Fibroblast of skin of left quadriceps (primary cell): ENCODE measurements around the gene QKI.

ENCODE experiments used
- DNase-seq, 2 experiments: peaks; one replicate each; pipeline ENCODE4 v3.0.0-alpha.2; 2013; ENCODE audit warnings: low read depth in 2 of 2

QKI gene

GRCh38 chr6:163486821-163487220 lies 72.3 kb downstream of the QKI start:
- no peak for DNase-seq

- no peak for DNase-seq
Observed at GRCh38 chr6:163487606-163488005, 73.1 kb downstream of the QKI start.

- DNase-seq = peak in 1 of 2 experiments; percentile 16
Observed at GRCh38 chr6:163489584-163489983, 75.1 kb downstream of the QKI start.

- no peak for DNase-seq
Observed at GRCh38 chr6:163490826-163491577, 76.5 kb downstream of the QKI start.

GRCh38 chr6:163491737-163492300 lies 77.3 kb downstream of the QKI start:
- DNase-seq = no peak

- peak in 1 of 2 experiments; percentile 4 for DNase-seq
Observed at GRCh38 chr6:163494279-163494727, 79.8 kb downstream of the QKI start.

GRCh38 chr6:163496205-163496604 lies 81.7 kb downstream of the QKI start:
- DNase-seq = no peak

- no peak for DNase-seq
Observed at GRCh38 chr6:163500105-163500504, 85.6 kb downstream of the QKI start.

- no peak for DNase-seq
Observed at GRCh38 chr6:163501026-163501425, 86.5 kb downstream of the QKI start.

- DNase-seq = no peak
Observed at GRCh38 chr6:163501439-163501838, 86.9 kb downstream of the QKI start.

GRCh38 chr6:163504984-163505640 lies 90.6 kb downstream of the QKI start:
- no peak for DNase-seq

- no peak for DNase-seq
Observed at GRCh38 chr6:163507965-163508364, 93.4 kb downstream of the QKI start.

- DNase-seq = no peak
Observed at GRCh38 chr6:163513003-163513402, 98.5 kb downstream of the QKI start.

GRCh38 chr6:163513570-163514166 lies 99.2 kb downstream of the QKI start:
- DNase-seq = no peak

GRCh38 chr6:163516908-163517307 lies 102.4 kb downstream of the QKI start:
- DNase-seq = no peak

GRCh38 chr6:163520956-163521355 lies 106.4 kb downstream of the QKI start:
- DNase-seq = no peak

- no peak for DNase-seq
Observed at GRCh38 chr6:163522033-163522432, 107.5 kb downstream of the QKI start.

GRCh38 chr6:163525926-163526325 lies 111.4 kb downstream of the QKI start:
- DNase-seq = peak; percentile 7 to 11

GRCh38 chr6:163526346-163526745 lies 111.8 kb downstream of the QKI start:
- no peak for DNase-seq

GRCh38 chr6:163527291-163527690 lies 112.8 kb downstream of the QKI start:
- DNase-seq = no peak

GRCh38 chr6:163529605-163530004 lies 115.1 kb downstream of the QKI start:
- peak; percentile 90 to 91 for DNase-seq

- no peak for DNase-seq
Observed at GRCh38 chr6:163530406-163530805, 115.9 kb downstream of the QKI start.

GRCh38 chr6:163531122-163531521 lies 116.6 kb downstream of the QKI start:
- DNase-seq = no peak
